GM18498 (cell line): ENCODE data around the gene DCAF4L1.
A peak's percentile ranks its signal among the peaks of the same experiment; 100 is the strongest.

ENCODE experiments used
- ATAC-seq: cut with Tn5 transposase; IDR thresholded peaks from one replicate; pipeline ENCODE4 v1.9.1; 2021; ENCODE audit warnings: mild to moderate bottlenecking, moderate library complexity; ENCODE audit not compliant: unreplicated experiment

Gene DCAF4L1

GRCh38 chr4:41981456-41981855 is at the start of gene DCAF4L1:
TSS of gene DCAF4L1 (plus strand) at chr4:41981756. CDS start at chr4:41981793, 37 bp downstream.
- no peak for ATAC-seq

- ATAC-seq, result no peak
Observed at GRCh38 chr4:41932988-41933387, 48.6 kb upstream of the DCAF4L1 start.

- ATAC-seq, result no peak
Observed at GRCh38 chr4:41933997-41934503, 47.5 kb upstream of the DCAF4L1 start.

GRCh38 chr4:41934514-41934900 is 47.0 kb upstream of the DCAF4L1 start:
- ATAC-seq, result no peak

- peak; percentile 91 for ATAC-seq
Observed at GRCh38 chr4:41934901-41935651, 46.5 kb upstream of the DCAF4L1 start, which contains the start of gene TMEM33. TSS of gene TMEM33 (plus strand) at chr4:41935429. CDS start at chr4:41935485, 56 bp downstream.

GRCh38 chr4:41935652-41936021 is 45.9 kb upstream of the DCAF4L1 start:
- peak; percentile 21 for ATAC-seq

GRCh38 chr4:41939016-41939626 is 42.4 kb upstream of the DCAF4L1 start:
- no peak for ATAC-seq

- no peak for ATAC-seq
Observed at GRCh38 chr4:41940834-41941233, 40.7 kb upstream of the DCAF4L1 start.

- no peak for ATAC-seq
Observed at GRCh38 chr4:41943506-41943905, 38.0 kb upstream of the DCAF4L1 start.

- ATAC-seq, result no peak
Observed at GRCh38 chr4:41944089-41944488, 37.5 kb upstream of the DCAF4L1 start.

GRCh38 chr4:41949531-41949930 is 32.0 kb upstream of the DCAF4L1 start:
- ATAC-seq, result no peak

GRCh38 chr4:41957634-41958033 is 23.9 kb upstream of the DCAF4L1 start:
- ATAC-seq, result no peak

- no peak for ATAC-seq
Observed at GRCh38 chr4:41963105-41963504, 18.5 kb upstream of the DCAF4L1 start.

GRCh38 chr4:41964401-41964800 is 17.2 kb upstream of the DCAF4L1 start:
- no peak for ATAC-seq

- no peak for ATAC-seq
Observed at GRCh38 chr4:41967392-41967791, 14.2 kb upstream of the DCAF4L1 start.

GRCh38 chr4:41969671-41970070 is 11.9 kb upstream of the DCAF4L1 start:
- ATAC-seq, result no peak

GRCh38 chr4:41975341-41975740 is 6.2 kb upstream of the DCAF4L1 start:
- ATAC-seq, result no peak

- ATAC-seq, result no peak
Observed at GRCh38 chr4:41976775-41977516, 4.6 kb upstream of the DCAF4L1 start.

GRCh38 chr4:41977709-41978108 is 3.8 kb upstream of the DCAF4L1 start:
- ATAC-seq, result no peak

- ATAC-seq, result no peak
Observed at GRCh38 chr4:41982716-41983115, 1.2 kb downstream of the DCAF4L1 start.

GRCh38 chr4:41985151-41985550 is 3.6 kb downstream of the DCAF4L1 start:
- no peak for ATAC-seq

GRCh38 chr4:41989994-41990364 is 8.4 kb downstream of the DCAF4L1 start:
- peak; percentile 24 for ATAC-seq
